MM.1S (cell line): ENCODE results near the gene SUCNR1.
"Not testable (repeated sequence)": the region's sequence is repeated elsewhere in the genome, so short reads cannot be mapped to it uniquely, and the experiment has no call there.

Experiments
- DNase-seq: peaks from one replicate; pipeline ENCODE4 v3.0.0-alpha.2; 2015
- H2AFZ ChIP-seq: fragments of 300-600 bp; sonication (generic); 2 replicates; pipeline ENCODE4 v1.6.0; 2016; ENCODE audit warnings: antibody characterized with exemption, low read length
- H3F3A ChIP-seq: fragments of 300-600 bp; sonication (generic); 2 replicates; pipeline ENCODE4 v1.6.1; 2016; ENCODE audit warnings: mild to moderate bottlenecking, antibody characterized with exemption, low read length, moderate library complexity, mixed read lengths; ENCODE audit not compliant: insufficient read depth
- H3K27ac ChIP-seq: fragments of 300-600 bp; sonication (generic); 2 replicates; pipeline ENCODE4 v1.5.1; 2016; ENCODE audit warnings: mild to moderate bottlenecking, low read length
- H3K27me3 ChIP-seq: fragments of 300-600 bp; sonication (generic); replicated peaks from 2 replicates; pipeline ENCODE4 v1.6.0; 2016; ENCODE audit warnings: low read length; ENCODE audit not compliant: insufficient read depth
- H3K36me3 ChIP-seq: fragments of 300-600 bp; sonication (generic); replicated peaks from 2 replicates; pipeline ENCODE4 v1.6.1; 2016; ENCODE audit warnings: mild to moderate bottlenecking, low read length, mixed read lengths; ENCODE audit not compliant: insufficient read depth
- H3K4me1 ChIP-seq: fragments of 300-600 bp; sonication (generic); 2 replicates; pipeline ENCODE4 v1.6.1; 2016; ENCODE audit warnings: low read length, mixed read lengths
- H3K4me2 ChIP-seq: fragments of 300-600 bp; sonication (generic); 2 replicates; pipeline ENCODE4 v1.6.0; 2016; ENCODE audit warnings: low read depth, low read length
- H3K4me3 ChIP-seq: fragments of 300-600 bp; sonication (generic); 2 replicates; pipeline ENCODE4 v1.5.1; 2016; ENCODE audit warnings: low read length, mixed read lengths
- H3K79me2 ChIP-seq: fragments of 300-600 bp; sonication (generic); 2 replicates; pipeline ENCODE4 v1.6.1; 2016; ENCODE audit warnings: mixed run types, low read length, mixed read lengths
- H3K9ac ChIP-seq: fragments of 300-600 bp; sonication (generic); 2 replicates; pipeline ENCODE4 v1.6.1; 2016; ENCODE audit warnings: low read length, mixed read lengths
- H3K9me2 ChIP-seq: fragments of 300-600 bp; sonication (generic); replicated peaks from 2 replicates; pipeline ENCODE4 v1.6.1; 2016; ENCODE audit warnings: mild to moderate bottlenecking, low read length, mixed read lengths; ENCODE audit not compliant: insufficient read depth
- H3K9me3 ChIP-seq: fragments of 300-600 bp; sonication (generic); replicated peaks from 2 replicates; pipeline ENCODE4 v1.6.1; 2016; ENCODE audit warnings: mild to moderate bottlenecking, low read length, mixed read lengths; ENCODE audit not compliant: insufficient read depth
- H4K20me1 ChIP-seq: fragments of 300-600 bp; sonication (generic); 2 replicates; pipeline ENCODE4 v1.6.1; 2016; ENCODE audit warnings: mild to moderate bottlenecking, low read length, moderate library complexity, mixed read lengths; ENCODE audit not compliant: insufficient read depth
- EZH2 ChIP-seq: fragments of 300-600 bp; sonication (generic); optimal IDR thresholded peaks from 2 replicates; pipeline ENCODE3; 2017; ENCODE audit warnings: low read depth, mild to moderate bottlenecking, antibody characterized with exemption, low read length, mixed read lengths
- EZH2phosphoT487 ChIP-seq: fragments of 300-600 bp; sonication (generic); IDR thresholded peaks from 2 replicates; pipeline ENCODE4 v1.6.1; 2018; ENCODE audit warnings: antibody characterized with exemption, low read length
- TF ChIP-seq, protein P1 (sequence below): fragments of 300-600 bp; sonication (generic); IDR thresholded peaks from 2 replicates; pipeline ENCODE4 v1.5.1; 2016; ENCODE audit warnings: antibody characterized with exemption, low read length, mixed read lengths

Gene SUCNR1

DNA sequence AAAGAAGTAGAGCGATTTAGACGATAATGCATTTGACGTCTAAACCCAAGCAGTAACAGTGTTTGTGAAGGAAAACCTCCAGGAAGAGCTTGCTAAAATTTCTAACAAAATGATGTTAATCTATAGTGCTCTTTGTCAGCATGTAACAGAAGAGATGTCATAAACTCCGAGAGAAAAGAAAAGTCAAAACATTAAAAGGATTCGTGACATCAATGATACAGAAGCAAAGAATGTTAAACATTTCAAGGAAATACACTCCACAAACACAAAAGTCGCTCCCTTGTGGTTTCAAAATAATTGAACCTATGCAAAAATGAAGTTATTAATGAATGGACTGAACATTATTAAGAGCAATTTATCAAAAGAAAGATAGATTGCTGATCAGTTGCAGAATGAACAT lies 31.6 kb upstream of the SUCNR1 start:
- TF ChIP-seq, protein P1, sequence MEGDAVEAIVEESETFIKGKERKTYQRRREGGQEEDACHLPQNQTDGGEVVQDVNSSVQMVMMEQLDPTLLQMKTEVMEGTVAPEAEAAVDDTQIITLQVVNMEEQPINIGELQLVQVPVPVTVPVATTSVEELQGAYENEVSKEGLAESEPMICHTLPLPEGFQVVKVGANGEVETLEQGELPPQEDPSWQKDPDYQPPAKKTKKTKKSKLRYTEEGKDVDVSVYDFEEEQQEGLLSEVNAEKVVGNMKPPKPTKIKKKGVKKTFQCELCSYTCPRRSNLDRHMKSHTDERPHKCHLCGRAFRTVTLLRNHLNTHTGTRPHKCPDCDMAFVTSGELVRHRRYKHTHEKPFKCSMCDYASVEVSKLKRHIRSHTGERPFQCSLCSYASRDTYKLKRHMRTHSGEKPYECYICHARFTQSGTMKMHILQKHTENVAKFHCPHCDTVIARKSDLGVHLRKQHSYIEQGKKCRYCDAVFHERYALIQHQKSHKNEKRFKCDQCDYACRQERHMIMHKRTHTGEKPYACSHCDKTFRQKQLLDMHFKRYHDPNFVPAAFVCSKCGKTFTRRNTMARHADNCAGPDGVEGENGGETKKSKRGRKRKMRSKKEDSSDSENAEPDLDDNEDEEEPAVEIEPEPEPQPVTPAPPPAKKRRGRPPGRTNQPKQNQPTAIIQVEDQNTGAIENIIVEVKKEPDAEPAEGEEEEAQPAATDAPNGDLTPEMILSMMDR, result no peak
- TF ChIP-seq EZH2 (no peak), EZH2phosphoT487 (no peak)
- H3K9me2 ChIP-seq, result no peaks in the 10 kb centered on the region
- H3K9ac ChIP-seq, result no peak overlapping the region
- no peaks in the 10 kb centered on the region for H3F3A ChIP-seq
- no peak for DNase-seq
- no peaks in the 10 kb centered on the region for H3K4me1 ChIP-seq
- no peaks in the 10 kb centered on the region for H3K36me3 ChIP-seq
- no peak overlapping the region for H2AFZ ChIP-seq
- no peaks in the 10 kb centered on the region for H3K79me2 ChIP-seq
- H3K4me2 ChIP-seq, result no peak overlapping the region
- no peak overlapping the region for H3K4me3 ChIP-seq
- H3K9me3 ChIP-seq, result no peaks in the 10 kb centered on the region
- no peaks in the 10 kb centered on the region for H3K27me3 ChIP-seq
- H4K20me1 ChIP-seq, result no peaks in the 10 kb centered on the region
- no peak overlapping the region for H3K27ac ChIP-seq

DNA sequence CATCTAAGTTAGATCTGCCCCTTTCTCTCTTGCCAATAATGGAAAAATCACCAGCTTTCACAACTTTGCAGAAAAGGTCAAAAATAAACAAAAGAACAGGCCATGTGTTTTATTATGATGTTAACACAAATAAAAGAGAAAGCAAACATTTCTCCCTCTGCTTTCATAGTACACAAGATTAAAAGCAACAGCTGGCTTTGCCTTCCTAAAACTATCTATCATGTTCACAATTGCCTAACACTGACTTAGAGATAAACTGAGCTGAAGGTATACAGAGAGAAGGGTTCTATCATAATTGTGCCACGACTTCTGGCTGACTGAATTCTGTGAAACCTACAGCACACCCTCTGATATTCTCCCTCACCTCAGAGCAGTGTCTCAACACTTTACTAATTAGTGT lies 30.2 kb upstream of the SUCNR1 start:
- Histone ChIP-seq H3K9me2 (no peaks in the 10 kb centered on the region), H3K4me3 (no peak overlapping the region), H3K4me2 (no peak overlapping the region), H3K9ac (no peak overlapping the region), H4K20me1 (no peaks in the 10 kb centered on the region), H3K27ac (no peak overlapping the region), H2AFZ (0 out of 2 replicates have a peak overlapping the region, but pooled peaks have one; percentile 14), H3K36me3 (no peaks in the 10 kb centered on the region), H3F3A (no peaks in the 10 kb centered on the region), H3K27me3 (no peaks in the 10 kb centered on the region), H3K79me2 (no peaks in the 10 kb centered on the region), H3K4me1 (no peaks in the 10 kb centered on the region), H3K9me3 (no peaks in the 10 kb centered on the region)
- TF ChIP-seq EZH2 (no peak), EZH2phosphoT487 (no peak)
- TF ChIP-seq, protein P1, result no peak
- no peak for DNase-seq

GRCh38 chr3:151845306-151845905 lies 28.0 kb upstream of the SUCNR1 start:
- Histone ChIP-seq H3K4me3 (no peak overlapping the region), H3K4me2 (no peak overlapping the region), H3K27me3 (no peaks in the 10 kb centered on the region), H4K20me1 (no peaks in the 10 kb centered on the region), H2AFZ (no peak overlapping the region), H3K9me3 (no peaks in the 10 kb centered on the region), H3K79me2 (no peaks in the 10 kb centered on the region), H3K9me2 (no peaks in the 10 kb centered on the region), H3K9ac (no peak overlapping the region), H3K27ac (no peak overlapping the region), H3F3A (no peaks in the 10 kb centered on the region), H3K4me1 (no peaks in the 10 kb centered on the region), H3K36me3 (no peaks in the 10 kb centered on the region)
- no peak for TF ChIP-seq EZH2
- TF ChIP-seq EZH2phosphoT487, result no peak
- TF ChIP-seq, protein P1, result no peak
- no peak for DNase-seq

DNA sequence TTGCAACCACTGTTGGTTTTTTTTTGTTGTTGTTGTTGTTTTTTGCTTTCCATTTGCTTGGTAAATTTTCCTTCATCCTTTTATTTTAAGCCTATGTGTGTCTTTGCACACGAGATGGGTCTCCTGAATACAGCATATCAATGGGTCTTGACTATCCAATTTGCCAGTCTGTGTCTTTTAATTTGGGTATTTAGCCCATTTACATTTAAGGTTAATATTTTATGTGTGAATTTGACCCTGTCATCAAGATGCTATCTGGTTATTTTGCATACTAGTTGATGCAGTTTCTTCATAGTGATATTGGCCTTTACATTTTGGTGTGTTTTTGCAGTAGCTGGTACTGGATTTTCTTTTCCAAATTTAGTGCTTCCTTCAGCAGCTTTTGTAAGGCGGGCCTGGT lies 23.4 kb upstream of the SUCNR1 start:
- not testable (repeated sequence) for H2AFZ ChIP-seq, H3K79me2 ChIP-seq, H3K4me2 ChIP-seq, H3K36me3 ChIP-seq, H3K27me3 ChIP-seq, H3K27ac ChIP-seq, H3K4me3 ChIP-seq, DNase-seq, H3K4me1 ChIP-seq, H3K9me2 ChIP-seq, H3K9ac ChIP-seq, H3K9me3 ChIP-seq, H3F3A ChIP-seq, H4K20me1 ChIP-seq
